Erythroblast (primary cell): ENCODE measurements around the gene COL13A1.

ENCODE experiments used
- GATA1 ChIP-seq: IDR thresholded peaks from 2 replicates; pipeline ENCODE4 v1.6.1; 2011; ENCODE audit warnings: low read depth, mild to moderate bottlenecking, control low read depth, low read length, moderate library complexity
- POLR2A ChIP-seq: IDR thresholded peaks from 2 replicates; pipeline ENCODE4 v1.6.1; 2011; ENCODE audit warnings: mild to moderate bottlenecking, low read length

DNA sequence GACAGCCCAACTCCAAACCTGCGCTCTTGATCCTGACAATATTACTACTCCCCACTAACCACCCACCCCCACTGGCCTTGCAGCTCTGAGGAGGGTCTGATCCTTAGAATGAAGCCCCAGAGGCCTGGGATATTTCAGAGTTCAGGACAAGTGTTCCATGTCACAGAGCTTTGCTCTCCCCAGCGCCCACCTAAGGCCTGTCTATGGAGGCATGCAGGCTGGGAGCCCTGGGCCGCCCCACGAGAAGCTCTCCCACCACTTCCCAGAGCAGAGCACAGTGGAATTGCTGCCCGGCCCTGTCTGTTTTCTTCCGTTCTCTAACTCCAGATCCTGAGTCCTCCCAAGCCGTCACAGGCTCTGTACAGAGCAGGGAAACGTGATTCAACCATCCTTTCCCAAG lies 74.6 kb downstream of the COL13A1 start:
- TF ChIP-seq POLR2A (no peak), GATA1 (no peak)
